ENCODE results near the gene CD79A. TPM values are rescaled to one million over a fixed set of nuclear protein-coding genes. Genes with fewer than 3 reads are reported as not detected.

Gene CD79A
- polyA plus RNA-seq, 5 donors, result 0.39 to 2.4 (median 1.3) TPM

- DNase-seq, result no peak
Measured at GRCh38 chr19:41918653-41919244, 41.7 kb downstream of the CD79A start.

- DNase-seq, result no peak
Measured at GRCh38 chr19:41919948-41920712, 43.1 kb downstream of the CD79A start.

- DNase-seq, result no peak
Measured at GRCh38 chr19:41920882-41921576, 44.0 kb downstream of the CD79A start.

GRCh38 chr19:41921577-41922576 lies 44.8 kb downstream of the CD79A start:
- no peak for DNase-seq

GRCh38 chr19:41922585-41922984 lies 45.5 kb downstream of the CD79A start:
- no peak for DNase-seq

- DNase-seq, result no peak
Measured at GRCh38 chr19:41923045-41923788, 46.1 kb downstream of the CD79A start.

GRCh38 chr19:41924151-41925145 lies 47.4 kb downstream of the CD79A start:
- no peak for DNase-seq

GRCh38 chr19:41925208-41926003 lies 48.3 kb downstream of the CD79A start:
- DNase-seq, result no peak

- no peak for DNase-seq
Measured at GRCh38 chr19:41926028-41926762, 49.1 kb downstream of the CD79A start.

- no peak for DNase-seq
Measured at GRCh38 chr19:41926763-41927496, 49.9 kb downstream of the CD79A start.

- DNase-seq, result no peak
Measured at GRCh38 chr19:41927497-41928192, 50.6 kb downstream of the CD79A start.

- no peak for DNase-seq
Measured at GRCh38 chr19:41928221-41928683, 51.2 kb downstream of the CD79A start, which contains the start of gene ERFL. Gene ERFL, minus strand, starts transcription at chr19:41928449. Its CDS starts 15,530 bp downstream, at chr19:41912919.

GRCh38 chr19:41928754-41929535 lies 51.9 kb downstream of the CD79A start:
- DNase-seq, result no peak

GRCh38 chr19:41929536-41930071 lies 52.5 kb downstream of the CD79A start:
- DNase-seq, result no peak

- DNase-seq, result no peak
Measured at GRCh38 chr19:41930322-41930722, 53.2 kb downstream of the CD79A start.
